GM11168 (cell line): Measurements from ENCODE around the gene PSMA3.

ENCODE experiments used
- in situ Hi-C: fragments of 300-500 bp; cut with MboI; formaldehyde crosslinking; loops from one replicate; pipeline ENCODE4 v1.12.0; 2022; ENCODE audit warnings: low sequenced_read_pairs; ENCODE audit not compliant: unreplicated experiment

The PSMA3 gene

DNA sequence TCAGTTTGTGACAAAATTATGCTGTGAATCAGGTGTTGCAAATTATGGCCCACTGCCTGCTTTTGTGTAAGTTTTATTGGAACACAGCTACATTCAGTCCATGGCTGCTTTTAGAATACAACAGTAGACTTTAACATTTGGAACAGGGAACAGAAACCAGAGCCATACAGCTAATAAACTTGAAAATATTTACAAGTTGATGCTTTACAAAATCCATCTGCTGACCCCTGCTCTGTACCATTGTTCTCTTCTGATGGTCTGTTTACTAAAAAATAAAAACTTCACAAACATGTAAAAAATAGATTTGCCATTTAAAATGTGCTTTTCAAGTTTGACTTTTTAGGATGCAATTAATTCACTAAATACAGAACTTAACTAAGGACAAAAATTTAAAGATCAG lies 20.8 kb downstream of the PSMA3 start:
- in situ Hi-C loops = no loop called here

DNA sequence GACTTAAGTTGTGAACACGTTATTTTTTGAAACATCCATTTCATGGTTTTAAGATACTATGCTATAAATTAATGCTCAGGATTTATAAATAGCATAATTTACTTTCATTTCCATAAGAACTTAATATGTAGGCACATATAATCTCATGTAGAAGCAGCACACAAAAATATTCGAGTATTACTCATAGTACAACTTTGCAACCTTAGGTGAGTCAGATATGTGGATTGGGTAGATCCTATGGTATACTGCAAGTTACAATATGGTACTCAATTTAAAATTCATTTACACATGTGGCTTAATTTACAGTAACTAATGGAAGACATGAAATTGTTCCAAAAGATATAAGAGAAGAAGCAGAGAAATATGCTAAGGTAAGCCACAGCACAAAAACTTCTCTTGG lies 26.0 kb downstream of the PSMA3 start:
- in situ Hi-C loops = no loop called here

DNA sequence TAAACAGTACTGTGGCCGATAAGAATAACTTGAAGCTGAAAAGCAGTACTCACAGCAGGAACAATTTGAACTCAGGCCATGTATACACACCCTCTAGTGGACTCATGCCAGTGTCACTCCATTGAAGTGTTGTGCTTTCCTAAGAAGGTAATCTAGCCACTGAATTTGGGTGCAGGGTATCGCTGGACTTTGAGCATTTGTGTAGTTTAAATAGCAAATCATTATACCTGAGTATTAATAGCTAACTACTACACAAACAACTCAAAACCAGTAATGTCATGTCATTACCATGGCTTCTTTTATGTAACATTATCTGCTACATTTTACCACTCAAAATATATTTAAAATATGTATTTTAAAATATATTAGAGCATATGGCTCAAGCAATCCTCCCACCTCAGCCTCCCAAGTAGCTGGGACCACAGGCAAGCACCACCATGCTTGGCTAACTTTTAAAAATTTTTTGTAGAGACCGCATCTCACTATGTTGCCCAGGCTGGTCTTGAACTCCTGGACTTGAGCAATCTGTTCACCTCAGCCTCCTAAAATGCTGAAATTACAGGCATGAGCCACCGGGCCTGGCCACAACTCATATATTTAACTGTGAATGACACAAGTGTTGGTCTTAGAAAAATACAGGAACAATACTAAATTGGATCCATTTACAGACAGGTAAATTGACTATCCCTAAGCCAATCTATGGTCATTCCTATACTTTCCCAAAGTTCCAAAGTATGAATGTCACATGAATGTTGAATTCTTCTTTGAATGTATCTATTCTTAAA lies 28.1 kb downstream of the PSMA3 start:
- in situ Hi-C loops = no loop called here

DNA sequence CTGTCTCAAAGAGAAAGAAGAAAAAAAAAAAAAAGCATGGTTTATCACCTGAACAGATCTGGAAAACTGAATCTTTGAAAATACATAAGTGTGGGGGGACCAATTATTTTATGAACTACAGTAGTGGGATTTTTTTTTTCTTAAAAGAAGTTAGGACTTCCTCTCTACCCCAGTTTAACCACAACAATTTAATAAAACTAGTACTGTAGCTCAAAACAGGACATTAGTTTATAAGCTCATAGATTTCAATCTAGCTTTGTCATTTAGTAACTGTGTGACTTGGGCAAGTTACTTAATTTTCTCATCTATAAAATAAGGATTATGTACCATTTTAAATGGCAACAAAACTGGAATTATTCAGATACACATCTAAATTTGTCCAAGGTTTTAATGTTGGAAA lies 30.2 kb downstream of the PSMA3 start:
- in situ Hi-C loops = no loop called here

DNA sequence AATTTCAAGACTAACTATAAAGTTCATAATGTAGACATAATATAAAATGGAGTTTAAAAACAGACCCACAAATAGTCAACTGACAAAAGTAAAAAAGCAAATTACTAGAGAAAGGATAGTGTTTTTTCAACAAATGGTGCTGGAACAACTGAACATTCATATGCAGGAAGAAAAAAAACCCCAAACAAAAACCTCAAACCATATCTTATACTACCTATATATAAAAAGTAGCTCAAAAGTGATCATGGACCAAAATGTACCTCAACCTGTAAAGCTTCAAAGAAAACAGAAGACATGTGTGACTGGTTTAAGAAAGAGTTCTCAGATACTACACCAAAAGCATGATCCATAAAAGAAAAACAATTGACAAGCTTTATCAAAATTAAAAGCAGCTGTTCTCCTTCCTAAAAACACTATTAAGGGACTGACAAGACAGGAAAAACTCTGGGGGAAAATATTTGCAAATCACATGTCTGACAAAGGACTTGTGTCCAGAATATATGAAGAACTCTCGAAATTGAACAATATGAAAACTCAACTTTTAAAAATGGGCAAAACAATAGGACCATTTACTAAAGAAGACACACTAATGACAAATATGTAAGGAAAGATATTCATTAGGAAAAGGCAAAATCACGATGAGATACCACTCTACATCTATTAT lies 31.0 kb downstream of the PSMA3 start:
- in situ Hi-C loops = no loop called here

DNA sequence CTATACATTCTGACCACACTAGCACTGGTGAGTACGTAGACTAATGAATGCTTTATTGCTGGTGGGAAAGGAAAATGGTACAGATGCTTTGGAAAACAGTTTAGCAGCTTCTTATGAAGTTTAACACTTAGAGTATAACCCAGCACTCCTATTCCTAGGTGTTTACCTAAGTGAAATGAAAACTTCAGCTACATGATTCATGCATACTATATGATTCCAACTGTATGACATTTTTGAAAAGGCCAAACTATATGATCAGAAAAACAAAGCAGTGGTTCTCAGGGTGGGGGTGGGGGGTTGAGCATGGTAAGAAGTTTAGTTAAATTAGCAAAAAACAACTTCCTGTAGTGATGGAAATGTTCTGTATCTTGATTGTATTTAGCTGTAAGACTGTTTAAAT lies 31.6 kb downstream of the PSMA3 start:
- in situ Hi-C loops = no loop called here

DNA sequence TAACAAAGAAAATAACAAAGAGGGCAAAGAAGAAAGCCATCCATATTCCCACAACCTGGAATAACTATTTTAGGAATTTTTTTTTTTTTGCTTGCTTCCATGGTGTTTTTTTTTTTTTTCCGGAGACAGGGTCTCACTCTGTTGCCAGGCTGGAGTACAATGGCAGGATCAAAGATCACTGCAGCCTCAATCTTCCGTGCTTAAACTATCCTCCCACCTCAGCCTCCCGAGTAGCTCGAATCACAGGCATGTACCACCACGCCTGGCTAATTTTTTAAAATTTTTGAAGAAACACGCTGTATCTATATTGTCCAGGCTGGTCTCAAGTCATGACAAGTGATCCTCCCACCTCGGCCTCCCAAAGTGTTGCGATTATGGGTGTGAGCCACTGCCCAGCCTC lies 33.5 kb downstream of the PSMA3 start:
- in situ Hi-C loops = no loop called here

DNA sequence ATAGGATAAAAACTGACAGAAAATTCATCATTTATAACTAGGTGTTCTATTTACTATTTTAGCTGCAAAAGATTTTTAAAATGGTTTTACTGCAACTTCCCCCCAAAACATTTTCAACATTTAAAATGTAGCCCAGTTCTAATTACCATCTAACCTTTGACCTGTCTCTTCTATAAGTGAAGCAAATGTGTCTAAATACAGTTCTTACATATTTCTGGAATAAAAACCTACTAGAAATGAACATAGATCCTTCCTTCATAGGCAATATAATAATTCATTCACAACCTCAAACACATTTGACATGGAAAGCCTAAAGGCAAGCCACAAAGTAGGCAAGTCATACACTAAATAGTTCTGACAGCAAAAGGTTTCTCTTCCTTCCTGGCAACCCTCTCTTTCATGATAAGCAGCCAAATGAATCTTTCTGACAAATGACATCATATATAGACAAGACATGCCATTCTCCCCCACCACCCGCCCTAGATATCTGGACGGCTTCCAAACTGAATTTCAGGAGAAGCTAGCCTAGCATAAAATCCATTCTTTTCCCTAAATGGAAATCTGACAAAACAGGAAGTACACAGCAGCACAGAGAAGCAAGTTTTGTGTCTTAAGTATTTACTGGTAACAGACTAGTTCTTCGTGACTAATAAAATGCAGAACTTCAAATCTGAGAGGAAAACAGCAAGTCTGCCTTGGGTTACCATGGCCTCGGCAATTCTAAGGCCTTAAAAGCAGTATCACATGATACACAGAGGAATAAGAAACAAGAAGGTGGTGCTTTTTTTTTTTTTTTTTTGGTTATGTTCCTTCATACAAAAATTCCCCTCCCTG lies 36.5 kb downstream of the PSMA3 start:
- in situ Hi-C loops = no loop called here

DNA sequence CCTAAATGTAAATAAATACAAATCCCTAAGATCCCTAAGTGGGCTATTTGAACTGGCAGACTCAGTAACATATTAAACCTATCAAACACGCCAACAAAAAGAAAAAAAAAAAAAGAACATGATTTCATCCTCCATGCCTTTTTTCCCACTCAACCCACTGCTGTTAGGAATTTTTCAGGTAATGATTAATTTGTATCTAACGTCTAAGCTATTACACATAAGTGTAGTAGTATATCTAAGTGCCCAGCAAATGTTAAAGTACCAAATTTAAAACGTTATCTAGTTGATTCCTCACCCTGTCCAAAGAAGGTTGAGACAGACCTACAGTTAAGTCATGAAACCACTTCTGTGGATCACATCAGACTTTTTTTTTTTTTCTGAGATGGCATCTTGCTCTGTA lies 37.3 kb downstream of the PSMA3 start:
- in situ Hi-C loops = no loop called here

DNA sequence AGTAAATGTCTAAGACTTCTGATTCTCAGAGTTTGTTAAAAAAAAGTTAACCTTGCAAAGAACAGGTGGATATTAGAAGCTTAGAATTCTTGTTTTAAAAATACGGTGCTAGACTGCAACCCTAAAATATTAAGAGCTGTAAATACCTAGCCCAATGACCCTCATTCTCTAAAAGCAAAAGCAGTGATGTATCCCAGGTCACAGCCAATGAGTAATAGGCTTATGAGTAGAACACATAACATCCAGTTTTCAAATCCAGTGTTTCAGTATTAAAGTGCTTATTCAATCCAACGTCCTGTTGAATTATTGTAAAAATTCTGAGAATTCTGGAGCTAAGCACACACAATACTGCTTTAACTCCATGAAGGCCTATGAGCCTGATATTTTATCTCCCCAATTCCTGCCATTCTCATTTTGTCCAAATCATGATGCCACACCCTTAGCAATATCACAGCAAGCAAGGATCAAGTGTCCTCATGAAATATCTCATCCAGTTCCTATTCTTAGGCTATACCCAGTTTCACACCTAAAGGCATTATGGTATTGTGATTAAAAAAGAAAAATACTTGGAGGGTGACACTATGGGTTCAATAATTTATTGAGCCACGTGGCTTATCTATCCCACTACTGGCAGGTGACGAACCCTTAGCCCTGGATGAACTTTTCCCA lies 38.4 kb downstream of the PSMA3 start:
- in situ Hi-C loops = no loop called here

DNA sequence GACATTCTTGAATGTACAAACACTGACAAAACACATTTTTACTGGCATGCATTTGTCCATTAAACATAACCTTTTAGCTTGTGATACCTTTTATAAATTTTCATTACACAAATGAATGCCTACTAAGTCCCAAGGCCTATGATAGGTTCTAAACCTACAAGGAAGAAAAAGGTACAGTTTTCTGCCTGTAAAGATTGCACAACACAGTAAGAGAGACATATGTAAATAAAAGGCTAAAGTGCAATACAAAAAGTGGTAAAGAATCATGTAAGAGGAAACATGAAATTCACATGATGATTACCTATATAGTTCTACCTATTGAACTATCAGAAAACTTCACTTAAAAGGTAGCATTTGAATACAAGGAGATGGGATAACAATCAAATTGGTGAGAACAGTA lies 39.1 kb downstream of the PSMA3 start:
- in situ Hi-C loops = no loop called here

DNA sequence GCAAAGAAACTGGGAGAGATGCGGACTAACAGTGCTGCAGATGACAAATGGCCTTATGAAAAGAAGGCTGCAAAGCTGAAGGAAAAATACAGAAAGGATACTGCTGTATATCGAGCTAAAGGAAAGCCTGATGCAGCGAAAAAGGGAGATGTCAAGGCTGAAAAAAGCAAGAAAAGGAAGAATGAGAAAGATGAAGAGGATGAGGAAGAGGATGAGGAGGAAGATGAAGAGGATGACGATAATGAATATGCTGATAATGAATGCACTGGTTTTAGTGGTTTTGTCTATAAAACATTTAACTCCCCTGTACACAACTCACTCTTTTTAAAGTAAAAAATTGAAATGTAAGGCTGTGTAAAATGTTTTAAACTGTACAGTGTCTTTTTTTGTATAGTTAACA lies 40.5 kb downstream of the PSMA3 start:
- in situ Hi-C loops = no loop called here

DNA sequence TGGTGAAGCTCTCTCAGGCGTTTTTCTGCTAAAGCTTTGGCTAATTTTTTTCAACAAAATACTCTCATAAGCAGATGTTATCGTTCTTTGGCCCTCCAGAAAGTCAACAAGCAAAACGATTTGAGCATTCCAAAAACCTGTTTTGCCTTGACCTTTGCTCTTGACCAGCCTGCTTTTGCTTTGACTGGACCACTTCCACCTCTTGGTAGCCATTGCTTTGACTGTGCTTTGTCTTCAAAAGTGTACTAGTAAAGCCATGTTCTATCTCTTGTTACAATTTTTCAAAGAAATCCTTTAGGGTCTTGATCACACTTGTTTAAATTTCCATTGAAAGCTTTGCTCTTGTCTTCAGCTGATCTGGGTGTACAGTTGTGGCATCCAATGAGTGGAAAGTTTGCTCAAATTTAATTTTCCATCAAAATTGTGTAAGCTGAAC lies 43.0 kb downstream of the PSMA3 start:
- in situ Hi-C loops = no loop called here

DNA sequence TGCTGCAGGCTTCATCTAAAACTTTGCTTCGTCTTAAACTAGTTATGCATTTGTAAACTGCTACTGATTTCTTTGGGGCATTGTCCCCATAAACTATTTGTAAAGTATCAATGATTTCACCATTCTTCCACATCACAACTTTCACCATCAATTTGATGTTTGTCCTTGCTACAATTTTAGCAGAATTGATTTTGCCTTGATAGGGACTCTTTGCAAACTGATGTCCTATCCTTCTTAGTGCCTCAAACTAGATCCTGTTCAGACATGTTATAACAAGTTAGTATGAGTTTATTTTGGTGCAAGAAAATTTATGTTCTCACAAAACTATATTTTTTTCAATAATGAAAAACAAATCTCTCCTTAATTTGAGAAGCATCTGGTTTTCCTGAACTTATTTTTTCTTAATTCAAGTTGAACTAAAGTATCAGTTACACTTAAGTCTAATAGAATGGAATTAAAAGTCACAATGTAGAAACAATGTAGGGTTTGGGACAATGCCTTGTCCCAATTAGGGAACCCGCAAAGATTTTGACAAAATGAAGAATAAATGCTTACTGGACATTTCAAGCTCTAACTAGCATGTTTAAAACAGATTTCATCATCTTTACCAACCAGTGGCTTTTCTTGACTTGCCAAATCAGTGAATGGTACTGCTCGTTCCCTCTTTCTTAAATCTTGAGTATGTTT lies 43.6 kb downstream of the PSMA3 start:
- in situ Hi-C loops = no loop called here

DNA sequence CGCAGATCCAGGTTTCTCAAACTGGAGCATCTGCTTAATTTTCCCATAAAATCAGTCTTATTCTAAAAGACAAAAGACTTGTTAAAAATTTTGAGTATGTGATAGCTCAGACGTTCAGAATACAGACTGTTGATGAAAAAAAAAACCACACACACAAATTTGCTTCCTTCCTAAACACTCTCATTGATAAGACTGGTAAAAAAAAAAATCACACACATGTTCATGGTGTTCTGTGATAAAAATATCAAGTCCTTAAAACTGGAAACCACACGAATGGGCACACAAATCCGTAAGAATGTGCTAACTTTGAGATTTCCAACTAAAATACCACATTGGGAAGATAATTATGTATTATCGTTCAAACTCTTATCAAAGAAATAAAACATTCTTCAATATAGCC lies 47.0 kb downstream of the PSMA3 start:
- in situ Hi-C loops = no loop called here

DNA sequence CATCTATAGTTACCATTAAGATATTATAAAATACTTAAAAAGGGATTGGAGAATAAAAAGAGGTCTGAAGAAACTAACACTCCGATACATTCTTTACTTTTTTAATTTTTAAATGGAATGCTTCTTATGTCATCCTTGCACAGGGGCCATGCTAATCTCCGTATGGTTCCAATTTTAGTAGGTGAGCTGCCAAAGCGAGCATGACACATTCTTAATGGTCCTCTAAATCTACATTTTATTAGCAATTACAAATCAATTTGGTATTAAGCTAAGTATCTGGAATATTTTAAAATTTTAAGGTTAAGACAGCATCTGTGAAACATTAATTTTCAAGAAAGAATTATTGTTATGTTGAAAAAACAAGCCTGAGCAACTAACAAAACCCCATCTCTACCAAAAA lies 47.5 kb downstream of the PSMA3 start:
- in situ Hi-C loops = no loop called here

DNA sequence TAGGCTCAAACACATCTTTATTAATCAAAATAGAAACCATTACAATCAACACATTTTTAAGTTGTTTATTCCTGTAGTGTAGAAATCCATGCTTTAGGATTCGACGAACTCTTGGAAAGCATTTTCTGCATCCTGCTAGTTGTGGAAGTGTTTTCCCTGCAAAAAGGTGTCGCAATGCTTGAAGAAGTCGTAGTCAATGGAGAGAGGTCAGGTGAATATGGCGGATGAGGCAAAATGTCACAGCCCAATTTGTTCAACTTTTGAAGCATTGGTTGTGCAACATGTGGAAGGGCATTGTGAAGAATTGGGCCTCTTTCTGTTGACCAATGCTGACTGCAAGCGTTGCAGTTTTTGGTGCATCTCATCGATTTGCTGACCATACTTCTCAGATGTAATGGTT lies 49.6 kb downstream of the PSMA3 start:
- in situ Hi-C loops = no loop called here

DNA sequence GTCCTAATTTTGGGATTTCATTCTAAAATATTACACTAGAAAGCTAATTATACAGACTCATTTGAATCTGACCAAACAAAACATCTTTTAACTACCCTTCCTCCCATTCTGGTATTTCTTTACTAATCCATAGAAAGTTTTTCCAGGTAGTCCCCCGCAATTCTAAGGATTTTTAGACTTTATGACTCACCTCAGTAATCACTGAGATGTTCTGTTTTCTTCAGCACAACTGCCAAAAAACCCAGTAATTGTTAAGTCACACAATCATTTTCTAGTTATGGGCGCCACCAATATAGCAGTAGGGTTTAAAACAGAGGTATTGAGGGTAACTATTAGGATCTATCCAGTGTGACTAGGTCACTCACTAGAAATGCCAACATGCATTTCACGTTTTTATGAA lies 52.1 kb downstream of the PSMA3 start:
- in situ Hi-C loops = no loop called here

DNA sequence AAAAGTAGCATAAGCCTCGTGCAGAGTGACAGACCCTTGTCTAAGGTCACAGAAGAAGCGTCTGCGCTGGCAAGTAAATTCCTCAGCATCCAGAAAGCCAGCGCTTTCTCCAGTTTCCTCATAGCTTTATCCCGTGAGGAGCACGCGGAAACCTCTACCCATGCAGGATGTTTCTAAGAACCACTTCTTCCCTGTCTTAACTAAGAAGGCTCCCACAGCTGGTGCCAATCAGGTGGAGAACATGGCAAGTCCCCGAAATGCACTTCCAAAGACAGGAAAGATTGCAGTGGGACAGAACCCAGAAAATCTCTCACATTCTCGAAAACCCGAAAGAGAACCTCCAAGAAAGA lies 52.7 kb downstream of the PSMA3 start:
- in situ Hi-C loops = no loop called here

DNA sequence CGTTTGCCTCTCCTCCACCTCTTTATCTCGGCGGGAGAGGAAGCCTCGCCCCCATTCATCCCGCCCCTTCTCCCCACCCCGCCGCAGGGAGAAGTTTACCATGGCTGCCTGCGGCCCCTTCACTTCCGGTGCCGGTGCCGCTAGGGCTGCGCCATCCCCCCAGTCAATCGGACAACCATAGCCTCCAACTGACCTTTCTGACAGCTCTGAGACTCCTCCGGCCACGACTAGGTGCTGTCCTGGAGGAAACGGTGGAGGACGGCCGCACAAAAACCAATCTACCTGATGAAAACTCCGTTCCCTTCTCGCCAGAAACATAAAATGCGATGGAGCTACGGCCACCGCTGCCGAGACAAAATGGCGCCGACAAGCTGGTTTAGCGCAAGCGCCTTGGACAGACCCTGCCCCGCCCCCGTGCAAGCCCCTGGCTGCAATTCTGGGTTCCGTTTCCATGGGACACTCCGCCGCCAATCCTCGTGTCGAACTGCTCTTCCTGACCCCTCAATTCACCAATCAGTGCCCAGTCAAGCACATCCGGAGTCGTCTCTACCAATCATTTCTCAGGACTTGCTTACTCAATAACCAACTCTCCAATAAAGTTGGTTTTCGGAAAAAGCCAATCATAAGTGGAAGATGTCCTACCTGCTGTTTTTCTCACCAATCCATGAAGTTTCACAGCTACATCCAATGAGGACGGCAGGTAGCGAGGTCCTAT lies 53.3 kb downstream of the PSMA3 start:
- in situ Hi-C loops = no loop called here
